DOHH2 (cell line): Measurements from ENCODE around the gene SSBP2.

ENCODE experiments used
- H3F3A ChIP-seq: fragments of 200-600 bp; sonication (generic), shearing (Covaris generic); 2 replicates; pipeline ENCODE4 v1.6.0; 2016; ENCODE audit warnings: antibody characterized with exemption, mild to moderate bottlenecking; ENCODE audit not compliant: control insufficient read depth, insufficient read depth
- H3K27ac ChIP-seq: fragments of 200-600 bp; sonication (generic); 2 replicates; pipeline ENCODE4 v1.5.1; 2014; ENCODE audit warnings: low read depth, mild to moderate bottlenecking, low read length, moderate library complexity
- H3K27me3 ChIP-seq: fragments of 200-600 bp; sonication (generic); 2 replicates; pipeline ENCODE4 v1.6.1; 2014; ENCODE audit warnings: mild to moderate bottlenecking, low read length, mixed read lengths; ENCODE audit not compliant: control insufficient read depth
- H3K36me3 ChIP-seq: fragments of 200-600 bp; sonication (generic); 2 replicates; pipeline ENCODE4 v1.6.1; 2014; ENCODE audit warnings: mild to moderate bottlenecking, low read length, moderate library complexity, mixed read lengths; ENCODE audit not compliant: control insufficient read depth
- H3K4me1 ChIP-seq: fragments of 200-600 bp; sonication (generic); 2 replicates; pipeline ENCODE4 v1.6.1; 2014; ENCODE audit warnings: mild to moderate bottlenecking, low read length, mixed read lengths; ENCODE audit not compliant: control insufficient read depth
- H3K4me2 ChIP-seq: fragments of 200-600 bp; sonication (generic); 2 replicates; pipeline ENCODE4 v1.6.0; 2014; ENCODE audit warnings: mild to moderate bottlenecking, low read length, moderate library complexity
- H3K4me3 ChIP-seq: fragments of 200-600 bp; sonication (generic); 2 replicates; pipeline ENCODE4 v1.5.1; 2014; ENCODE audit warnings: mild to moderate bottlenecking, low read length, mixed read lengths
- H3K79me2 ChIP-seq: fragments of 200-600 bp; sonication (generic); 2 replicates; pipeline ENCODE4 v1.6.1; 2014; ENCODE audit warnings: mild to moderate bottlenecking, low read length, mixed read lengths; ENCODE audit not compliant: control insufficient read depth
- H3K9me2 ChIP-seq: fragments of 200-600 bp; sonication (generic); replicated peaks from 2 replicates; pipeline ENCODE4 v1.6.1; 2014; ENCODE audit warnings: mild to moderate bottlenecking, low read length, mixed read lengths; ENCODE audit not compliant: control insufficient read depth
- H3K9me3 ChIP-seq: fragments of 200-600 bp; sonication (generic); 2 replicates; pipeline ENCODE4 v1.6.1; 2014; ENCODE audit warnings: antibody characterized with exemption, low read length, mixed read lengths; ENCODE audit not compliant: control insufficient read depth, insufficient read depth
- H4K20me1 ChIP-seq: fragments of 200-600 bp; sonication (generic); 2 replicates; pipeline ENCODE4 v1.6.0; 2014; ENCODE audit warnings: low read depth, mild to moderate bottlenecking, antibody characterized with exemption, low read length, moderate library complexity; ENCODE audit not compliant: control insufficient read depth, insufficient read depth
- CTCF ChIP-seq: fragments of 200-600 bp; sonication (generic); IDR thresholded peaks from one replicate; pipeline ENCODE4 v1.5.1; 2014; ENCODE audit warnings: antibody characterized with exemption, mild to moderate bottlenecking, low read depth, low read length; ENCODE audit not compliant: poor library complexity, severe bottlenecking
- EZH2phosphoT487 ChIP-seq: fragments of 200-600 bp; sonication (generic); IDR thresholded peaks from 2 replicates; pipeline ENCODE4 v1.6.1; 2017; ENCODE audit warnings: borderline replicate concordance, mild to moderate bottlenecking, antibody characterized with exemption, low read length, moderate library complexity, mixed read lengths

SSBP2 gene

GRCh38 chr5:81513982-81514381 is 236.9 kb downstream of the SSBP2 start:
- Histone ChIP-seq H3K79me2 (no peaks in the 10 kb centered on the region), H3F3A (peaks cover 2% of the 10 kb centered on the region; the same call in 1 of the 2 replicates), H3K27ac (no peak overlapping the region), H3K4me3 (no peak overlapping the region), H3K36me3 (peaks cover 16% of the 10 kb centered on the region), H3K4me2 (no peak overlapping the region), H3K9me2 (no peaks in the 10 kb centered on the region), H4K20me1 (no peaks in the 10 kb centered on the region), H3K4me1 (peaks cover 3% of the 10 kb centered on the region; the same call in 1 of the 2 replicates), H3K27me3 (no peaks in the 10 kb centered on the region), H3K9me3 (no peaks in the 10 kb centered on the region)
- TF ChIP-seq CTCF (peak; percentile 52), EZH2phosphoT487 (no peak)

DNA sequence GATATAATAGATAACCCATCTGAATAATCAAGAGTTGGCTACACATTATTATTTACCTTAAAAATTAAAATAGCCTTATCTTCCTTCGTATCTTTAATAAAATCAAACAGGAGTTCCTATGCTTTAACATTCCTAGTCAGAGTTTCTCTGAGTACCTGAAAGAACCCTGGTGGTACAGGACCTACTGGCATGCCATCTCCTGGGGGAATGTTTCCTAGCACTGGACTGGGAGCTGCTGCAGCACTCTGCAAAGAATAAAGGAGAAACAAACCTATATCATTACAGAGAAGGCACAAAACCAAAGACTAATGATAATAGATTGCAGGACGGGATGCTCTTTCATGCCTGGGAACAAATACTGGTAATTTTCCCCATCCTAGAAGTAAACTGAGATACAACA is 237.4 kb downstream of the SSBP2 start:
- H3F3A ChIP-seq, result peaks cover 7% of the 10 kb centered on the region; the same call in 1 of the 2 replicates
- no peaks in the 10 kb centered on the region for H3K9me2 ChIP-seq
- no peak overlapping the region for H3K4me3 ChIP-seq
- peaks cover 5% of the 10 kb centered on the region for H3K4me1 ChIP-seq
- H3K79me2 ChIP-seq, result no peaks in the 10 kb centered on the region
- H3K27ac ChIP-seq, result no peak overlapping the region
- H3K4me2 ChIP-seq, result no peak overlapping the region
- no peaks in the 10 kb centered on the region for H3K27me3 ChIP-seq
- H3K36me3 ChIP-seq, result peaks cover 17% of the 10 kb centered on the region
- no peak for TF ChIP-seq CTCF
- no peak for TF ChIP-seq EZH2phosphoT487
- no peaks in the 10 kb centered on the region for H4K20me1 ChIP-seq
- no peaks in the 10 kb centered on the region for H3K9me3 ChIP-seq

- peaks cover 23% of the 10 kb centered on the region for H3K36me3 ChIP-seq
- H3K4me1 ChIP-seq, result peaks cover 26% of the 10 kb centered on the region
- peaks cover 14% of the 10 kb centered on the region; the same call in 1 of the 2 replicates for H3F3A ChIP-seq
- no peaks in the 10 kb centered on the region for H4K20me1 ChIP-seq
- peaks cover 6% of the 10 kb centered on the region for H3K79me2 ChIP-seq
- no peak overlapping the region for H3K4me3 ChIP-seq
- no peaks in the 10 kb centered on the region for H3K9me3 ChIP-seq
- TF ChIP-seq CTCF (peak; percentile 80), EZH2phosphoT487 (no peak)
- no peak overlapping the region for H3K27ac ChIP-seq
- H3K27me3 ChIP-seq, result no peaks in the 10 kb centered on the region
- no peaks in the 10 kb centered on the region for H3K9me2 ChIP-seq
- H3K4me2 ChIP-seq, result peak overlapping the region; percentile 28; the same call in 1 of the 2 replicates
Observed at GRCh38 chr5:81506900-81507588, 243.9 kb downstream of the SSBP2 start.
